ENCODE measurements around the gene ADAMTS2.

The ADAMTS2 gene

GRCh38 chr5:179357031-179357430 is 11.8 kb upstream of the ADAMTS2 start:
- Histone ChIP-seq H3K27ac (ENCODE audit: low read depth in 2 of 2, low read length in 2 of 2) (no peak overlapping the region), H3K36me3 (ENCODE audit: control insufficient read depth in 2 of 2, insufficient read depth in 2 of 2, low read length in 2 of 2) (no peaks in the 10 kb centered on the region), H3K27me3 (ENCODE audit: control insufficient read depth in 2 of 2, insufficient read depth in 2 of 2, low read length in 2 of 2) (no peaks in the 10 kb centered on the region), H3K9ac (ENCODE audit: low read depth in 1 of 2, low read length in 2 of 2) (no peak overlapping the region), H3K9me3 (ENCODE audit: control insufficient read depth in 2 of 2, low read length in 2 of 2) (no peaks in the 10 kb centered on the region), H3K4me3 (ENCODE audit: low read length in 2 of 2) (no peak overlapping the region), H3K4me1 (ENCODE audit: control insufficient read depth in 2 of 2, insufficient read depth in 2 of 2, low read length in 2 of 2) (no peaks in the 10 kb centered on the region)

DNA sequence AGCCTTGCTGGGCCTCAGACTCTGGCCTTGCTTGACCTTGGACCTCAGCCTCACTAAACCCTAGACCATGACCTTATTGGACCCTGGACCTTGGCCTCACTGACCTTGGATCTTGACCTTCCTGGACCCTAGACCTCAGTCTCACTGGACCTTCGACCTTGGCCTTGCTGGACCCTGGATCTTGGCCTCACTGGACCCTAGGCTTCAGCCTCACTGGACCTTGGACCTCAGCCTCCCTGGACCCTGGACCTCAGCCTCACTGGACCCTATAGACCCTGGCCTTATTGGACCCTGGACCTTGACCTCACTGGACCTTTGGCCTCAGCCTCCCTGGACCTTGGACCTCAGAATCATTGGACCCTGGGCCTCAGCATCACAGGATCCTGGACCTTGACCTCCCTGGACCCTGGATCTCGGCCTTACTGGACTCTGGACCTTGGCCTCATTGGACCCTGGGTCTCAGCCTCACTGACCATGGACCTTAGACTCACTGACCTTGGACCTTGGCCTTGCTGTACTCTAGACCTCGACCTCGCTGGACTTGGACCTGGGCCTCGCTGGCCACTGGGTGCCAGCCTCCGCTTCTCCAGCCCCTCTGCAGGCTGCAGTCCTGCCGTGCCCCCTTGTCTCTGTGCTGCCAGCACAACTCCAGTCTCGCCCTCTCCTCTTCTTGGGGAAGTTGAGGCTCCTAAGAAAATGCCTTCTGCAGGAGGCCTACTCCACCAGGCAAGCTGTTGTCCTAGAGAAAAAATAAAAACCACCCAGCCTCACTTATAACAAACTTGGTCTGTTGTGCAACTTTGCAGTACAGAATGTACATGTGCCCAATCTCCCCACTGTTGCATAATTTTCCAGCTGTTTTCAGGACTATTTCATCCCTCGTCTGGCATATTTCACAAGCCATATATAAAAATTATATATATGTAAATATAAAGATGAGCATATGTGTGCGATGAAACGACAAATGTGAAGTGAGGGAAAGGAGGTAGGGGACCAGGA is 11.0 kb upstream of the ADAMTS2 start:
- H3K4me1 ChIP-seq (ENCODE audit: control insufficient read depth in 2 of 2, insufficient read depth in 2 of 2, low read length in 2 of 2), result no peaks in the 10 kb centered on the region
- H3K27ac ChIP-seq (ENCODE audit: low read depth in 2 of 2, low read length in 2 of 2), result peak overlapping the region in 1 of 2 donors; percentile 4
- H3K9me3 ChIP-seq (ENCODE audit: control insufficient read depth in 2 of 2, low read length in 2 of 2), result no peaks in the 10 kb centered on the region
- no peaks in the 10 kb centered on the region for H3K36me3 ChIP-seq (ENCODE audit: control insufficient read depth in 2 of 2, insufficient read depth in 2 of 2, low read length in 2 of 2)
- H3K27me3 ChIP-seq (ENCODE audit: control insufficient read depth in 2 of 2, insufficient read depth in 2 of 2, low read length in 2 of 2), result no peaks in the 10 kb centered on the region
- H3K9ac ChIP-seq (ENCODE audit: low read depth in 1 of 2, low read length in 2 of 2), result no peak overlapping the region
- H3K4me3 ChIP-seq (ENCODE audit: low read length in 2 of 2), result no peak overlapping the region

GRCh38 chr5:179354305-179354882 is 9.1 kb upstream of the ADAMTS2 start:
- Histone ChIP-seq H3K27ac (ENCODE audit: low read depth in 2 of 2, low read length in 2 of 2) (no peak overlapping the region), H3K36me3 (ENCODE audit: control insufficient read depth in 2 of 2, insufficient read depth in 2 of 2, low read length in 2 of 2) (no peaks in the 10 kb centered on the region)

GRCh38 chr5:179348843-179349242 is 3.6 kb upstream of the ADAMTS2 start:
- no peaks in the 10 kb centered on the region for H3K9me3 ChIP-seq (ENCODE audit: control insufficient read depth in 2 of 2, low read length in 2 of 2)
- H3K4me1 ChIP-seq (ENCODE audit: control insufficient read depth in 2 of 2, insufficient read depth in 2 of 2, low read length in 2 of 2), result no peaks in the 10 kb centered on the region
- H3K27me3 ChIP-seq (ENCODE audit: control insufficient read depth in 2 of 2, insufficient read depth in 2 of 2, low read length in 2 of 2), result peaks cover 3 to 11% of the 10 kb centered on the region in 2 donors
- no peak overlapping the region for H3K9ac ChIP-seq (ENCODE audit: low read depth in 1 of 2, low read length in 2 of 2)
- no peak overlapping the region for H3K27ac ChIP-seq (ENCODE audit: low read depth in 2 of 2, low read length in 2 of 2)
- no peak overlapping the region for H3K4me3 ChIP-seq (ENCODE audit: low read length in 2 of 2)
- H3K36me3 ChIP-seq (ENCODE audit: control insufficient read depth in 2 of 2, insufficient read depth in 2 of 2, low read length in 2 of 2), result no peaks in the 10 kb centered on the region

More at GRCh38 chr5:179354305-179354882, 9.1 kb upstream of the ADAMTS2 start:
- no peaks in the 10 kb centered on the region for H3K27me3 ChIP-seq (ENCODE audit: control insufficient read depth in 2 of 2, insufficient read depth in 2 of 2, low read length in 2 of 2)
- H3K9me3 ChIP-seq (ENCODE audit: control insufficient read depth in 2 of 2, low read length in 2 of 2), result no peaks in the 10 kb centered on the region
- H3K9ac ChIP-seq (ENCODE audit: low read depth in 1 of 2, low read length in 2 of 2), result no peak overlapping the region
- no peaks in the 10 kb centered on the region for H3K4me1 ChIP-seq (ENCODE audit: control insufficient read depth in 2 of 2, insufficient read depth in 2 of 2, low read length in 2 of 2)
- H3K4me3 ChIP-seq (ENCODE audit: low read length in 2 of 2), result no peak overlapping the region

DNA sequence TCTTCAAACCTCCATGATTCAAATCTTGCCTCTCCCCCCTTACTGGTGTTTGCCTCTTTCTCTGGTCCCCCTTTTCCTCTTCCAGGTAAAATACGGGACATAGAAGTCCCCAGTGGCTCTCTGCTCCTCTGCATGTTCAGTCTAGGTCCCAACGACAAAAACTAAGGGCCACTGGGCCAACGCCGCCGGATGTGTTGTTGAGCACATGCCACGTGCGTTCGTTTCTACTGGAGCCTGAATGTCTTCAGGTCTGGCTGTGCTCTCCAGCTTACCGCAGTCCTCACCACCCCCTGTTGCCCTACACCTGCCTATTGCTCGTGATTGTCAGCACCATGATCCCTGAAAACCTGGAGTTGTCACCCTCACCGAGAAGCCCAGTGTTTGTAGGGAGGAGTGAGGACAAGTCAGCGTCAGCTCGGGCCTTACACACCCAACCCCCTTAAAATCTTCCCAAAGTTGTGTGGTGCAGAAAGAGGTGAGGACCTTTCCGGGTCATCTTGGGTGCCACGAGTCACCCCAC is 2.8 kb upstream of the ADAMTS2 start:
- no peak overlapping the region for H3K4me3 ChIP-seq (ENCODE audit: low read length in 2 of 2)
- no peaks in the 10 kb centered on the region for H3K36me3 ChIP-seq (ENCODE audit: control insufficient read depth in 2 of 2, insufficient read depth in 2 of 2, low read length in 2 of 2)
- H3K4me1 ChIP-seq (ENCODE audit: control insufficient read depth in 2 of 2, insufficient read depth in 2 of 2, low read length in 2 of 2), result no peaks in the 10 kb centered on the region
- H3K9me3 ChIP-seq (ENCODE audit: control insufficient read depth in 2 of 2, low read length in 2 of 2), result no peaks in the 10 kb centered on the region
- no peak overlapping the region for H3K27ac ChIP-seq (ENCODE audit: low read depth in 2 of 2, low read length in 2 of 2)
- H3K27me3 ChIP-seq (ENCODE audit: control insufficient read depth in 2 of 2, insufficient read depth in 2 of 2, low read length in 2 of 2), result peaks cover 3 to 11% of the 10 kb centered on the region in 2 donors
- no peak overlapping the region for H3K9ac ChIP-seq (ENCODE audit: low read depth in 1 of 2, low read length in 2 of 2)

DNA sequence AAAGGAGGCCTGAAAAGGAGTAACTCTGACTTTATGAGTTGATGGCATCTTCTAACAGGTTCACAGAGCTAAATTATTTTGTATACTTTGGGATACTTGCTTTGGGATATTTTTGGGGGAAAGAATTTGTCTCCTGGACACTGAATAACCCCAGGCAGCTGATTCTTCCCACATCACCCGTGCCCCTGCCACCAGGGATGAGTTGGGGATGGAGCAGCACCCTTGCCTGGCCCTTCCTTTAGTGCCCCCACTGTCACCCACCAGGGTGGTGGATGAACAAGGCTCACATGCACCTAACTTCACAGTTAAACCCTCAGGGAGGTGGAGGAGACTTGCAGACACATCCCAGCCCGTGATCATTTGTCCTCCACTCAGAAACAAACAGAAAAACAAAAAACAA is 2.3 kb upstream of the ADAMTS2 start:
- no peak overlapping the region for H3K9ac ChIP-seq (ENCODE audit: low read depth in 1 of 2, low read length in 2 of 2)
- no peaks in the 10 kb centered on the region for H3K36me3 ChIP-seq (ENCODE audit: control insufficient read depth in 2 of 2, insufficient read depth in 2 of 2, low read length in 2 of 2)
- H3K4me1 ChIP-seq (ENCODE audit: control insufficient read depth in 2 of 2, insufficient read depth in 2 of 2, low read length in 2 of 2), result no peaks in the 10 kb centered on the region
- H3K27me3 ChIP-seq (ENCODE audit: control insufficient read depth in 2 of 2, insufficient read depth in 2 of 2, low read length in 2 of 2), result peaks cover 3 to 11% of the 10 kb centered on the region in 2 donors
- H3K4me3 ChIP-seq (ENCODE audit: low read length in 2 of 2), result no peak overlapping the region
- H3K9me3 ChIP-seq (ENCODE audit: control insufficient read depth in 2 of 2, low read length in 2 of 2), result no peaks in the 10 kb centered on the region
- H3K27ac ChIP-seq (ENCODE audit: low read depth in 2 of 2, low read length in 2 of 2), result no peak overlapping the region

DNA sequence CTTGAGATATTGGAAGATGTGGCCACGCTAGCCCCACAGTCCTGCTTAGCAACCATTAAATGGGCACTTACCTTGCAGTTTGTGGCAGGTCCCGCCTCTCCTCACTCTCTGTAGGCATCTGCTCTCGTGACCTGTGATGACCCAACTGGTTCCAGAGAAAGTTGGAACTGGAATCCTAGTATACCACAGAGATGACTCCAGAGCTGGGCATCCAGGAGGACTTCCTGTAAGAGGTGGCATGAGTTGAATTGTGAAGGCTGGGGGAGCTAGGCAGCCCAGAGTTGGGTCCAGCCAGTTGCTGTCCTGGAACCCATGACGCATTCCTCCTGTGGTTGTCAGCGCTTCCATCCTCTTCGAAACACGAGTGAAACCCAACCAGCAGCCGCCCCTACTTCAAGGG is 1.6 kb upstream of the ADAMTS2 start:
- H3K27ac ChIP-seq (ENCODE audit: low read depth in 2 of 2, low read length in 2 of 2), result no peak overlapping the region

DNA sequence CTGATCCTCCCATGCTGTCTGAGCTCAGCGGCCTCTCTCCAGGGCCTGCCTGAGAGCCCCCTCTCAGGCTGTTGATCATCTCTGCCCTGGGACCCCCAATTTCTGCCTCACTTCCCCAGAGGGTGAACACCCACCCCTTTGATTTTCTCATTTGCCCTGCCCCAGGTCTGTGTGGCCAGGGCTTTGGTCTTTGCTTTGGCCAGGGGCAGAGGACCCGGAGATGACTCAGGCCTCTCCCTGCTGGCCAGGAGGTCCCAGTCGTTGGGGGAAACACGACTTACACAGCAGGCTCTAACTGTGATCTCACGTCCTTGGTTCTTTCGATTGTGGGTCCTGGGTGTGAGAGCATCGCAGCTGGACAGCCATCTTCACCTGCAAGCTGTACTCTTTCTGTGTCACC is 1.1 kb upstream of the ADAMTS2 start:
- Histone ChIP-seq H3K4me1 (ENCODE audit: control insufficient read depth in 2 of 2, insufficient read depth in 2 of 2, low read length in 2 of 2) (no peaks in the 10 kb centered on the region), H3K9ac (ENCODE audit: low read depth in 1 of 2, low read length in 2 of 2) (no peak overlapping the region), H3K9me3 (ENCODE audit: control insufficient read depth in 2 of 2, low read length in 2 of 2) (no peaks in the 10 kb centered on the region), H3K4me3 (ENCODE audit: low read length in 2 of 2) (no peak overlapping the region), H3K27me3 (ENCODE audit: control insufficient read depth in 2 of 2, insufficient read depth in 2 of 2, low read length in 2 of 2) (peaks cover 3 to 11% of the 10 kb centered on the region in 2 donors), H3K27ac (ENCODE audit: low read depth in 2 of 2, low read length in 2 of 2) (no peak overlapping the region), H3K36me3 (ENCODE audit: control insufficient read depth in 2 of 2, insufficient read depth in 2 of 2, low read length in 2 of 2) (no peaks in the 10 kb centered on the region)

More for the DNA sequence above, 1.6 kb upstream of the ADAMTS2 start:
- Histone ChIP-seq H3K4me3 (ENCODE audit: low read length in 2 of 2) (no peak overlapping the region), H3K9me3 (ENCODE audit: control insufficient read depth in 2 of 2, low read length in 2 of 2) (no peaks in the 10 kb centered on the region), H3K9ac (ENCODE audit: low read depth in 1 of 2, low read length in 2 of 2) (no peak overlapping the region), H3K27me3 (ENCODE audit: control insufficient read depth in 2 of 2, insufficient read depth in 2 of 2, low read length in 2 of 2) (peaks cover 3 to 11% of the 10 kb centered on the region in 2 donors), H3K36me3 (ENCODE audit: control insufficient read depth in 2 of 2, insufficient read depth in 2 of 2, low read length in 2 of 2) (no peaks in the 10 kb centered on the region), H3K4me1 (ENCODE audit: control insufficient read depth in 2 of 2, insufficient read depth in 2 of 2, low read length in 2 of 2) (no peaks in the 10 kb centered on the region)

DNA sequence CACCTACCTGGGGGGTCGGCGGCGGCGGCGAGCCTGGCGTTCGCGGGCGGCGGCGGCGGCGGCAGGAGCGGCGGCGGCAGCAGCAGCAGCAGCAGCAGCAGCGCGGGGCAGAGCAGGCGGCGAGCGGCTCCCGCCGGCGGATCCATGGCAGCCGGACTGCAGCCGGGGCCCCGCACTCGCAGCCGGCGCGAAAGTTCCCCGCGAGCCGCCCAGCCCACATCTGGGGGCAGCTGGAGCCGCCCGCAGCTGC is 153 bp downstream of the ADAMTS2 start:
- Histone ChIP-seq H3K4me3 (ENCODE audit: low read length in 2 of 2) (no peak overlapping the region), H3K27me3 (ENCODE audit: control insufficient read depth in 2 of 2, insufficient read depth in 2 of 2, low read length in 2 of 2) (peaks cover 3 to 11% of the 10 kb centered on the region in 2 donors), H3K36me3 (ENCODE audit: control insufficient read depth in 2 of 2, insufficient read depth in 2 of 2, low read length in 2 of 2) (no peaks in the 10 kb centered on the region), H3K9ac (ENCODE audit: low read depth in 1 of 2, low read length in 2 of 2) (no peak overlapping the region), H3K27ac (ENCODE audit: low read depth in 2 of 2, low read length in 2 of 2) (no peak overlapping the region), H3K4me1 (ENCODE audit: control insufficient read depth in 2 of 2, insufficient read depth in 2 of 2, low read length in 2 of 2) (no peaks in the 10 kb centered on the region), H3K9me3 (ENCODE audit: control insufficient read depth in 2 of 2, low read length in 2 of 2) (no peaks in the 10 kb centered on the region)

GRCh38 chr5:179344431-179345182 is 654 bp downstream of the ADAMTS2 start:
- Histone ChIP-seq H3K9ac (ENCODE audit: low read depth in 1 of 2, low read length in 2 of 2) (peak overlapping the region in 1 of 2 donors; percentile 64), H3K27me3 (ENCODE audit: control insufficient read depth in 2 of 2, insufficient read depth in 2 of 2, low read length in 2 of 2) (peaks cover 3 to 11% of the 10 kb centered on the region in 2 donors), H3K27ac (ENCODE audit: low read depth in 2 of 2, low read length in 2 of 2) (peak overlapping the region in 1 of 2 donors; percentile 15)

More at GRCh38 chr5:179344431-179345182, 654 bp downstream of the ADAMTS2 start:
- H3K4me1 ChIP-seq (ENCODE audit: control insufficient read depth in 2 of 2, insufficient read depth in 2 of 2, low read length in 2 of 2), result no peaks in the 10 kb centered on the region
- no peaks in the 10 kb centered on the region for H3K36me3 ChIP-seq (ENCODE audit: control insufficient read depth in 2 of 2, insufficient read depth in 2 of 2, low read length in 2 of 2)
- no peaks in the 10 kb centered on the region for H3K9me3 ChIP-seq (ENCODE audit: control insufficient read depth in 2 of 2, low read length in 2 of 2)
- peak overlapping the region; percentile 37 to 54 for H3K4me3 ChIP-seq (ENCODE audit: low read length in 2 of 2)
